ENCODE measurements around the gene FLNA.
"Not testable (repeated sequence)": the region's sequence is repeated elsewhere in the genome, so short reads cannot be mapped to it uniquely, and the experiment has no call there.

Gene FLNA

GRCh38 chrX:154398668-154399526, 24.5 kb upstream of the FLNA start:
- peak; percentile 84 for DNase-seq

- DNase-seq: peak; percentile 91
Measured at GRCh38 chrX:154397888-154398667, 23.6 kb upstream of the FLNA start, which contains the start of gene RPL10. Gene RPL10 (plus strand): TSS chrX:154398377. CDS start chrX:154398520, 143 bp downstream.

GRCh38 chrX:154396973-154397887, 22.8 kb upstream of the FLNA start:
- peak; percentile 76 for DNase-seq

- not testable (repeated sequence) for DNase-seq
Measured at GRCh38 chrX:154396363-154396762, 21.9 kb upstream of the FLNA start.

- DNase-seq: not testable (repeated sequence)
Measured at GRCh38 chrX:154389812-154390747, 15.6 kb upstream of the FLNA start.

- not testable (repeated sequence) for DNase-seq
Measured at GRCh38 chrX:154388649-154389048, 14.2 kb upstream of the FLNA start.

- not testable (repeated sequence) for DNase-seq
Measured at GRCh38 chrX:154388094-154388493, 13.7 kb upstream of the FLNA start.

- DNase-seq: no peak
Measured at GRCh38 chrX:154384284-154384892, 10.0 kb upstream of the FLNA start.

GRCh38 chrX:154383359-154384283, 9.2 kb upstream of the FLNA start:
- no peak for DNase-seq

- DNase-seq: no peak
Measured at GRCh38 chrX:154382483-154383069, 8.1 kb upstream of the FLNA start.

- no peak for DNase-seq
Measured at GRCh38 chrX:154381271-154381670, 6.8 kb upstream of the FLNA start.

- DNase-seq: no peak
Measured at GRCh38 chrX:154380787-154381186, 6.4 kb upstream of the FLNA start.

GRCh38 chrX:154380153-154380552, 5.7 kb upstream of the FLNA start:
- no peak for DNase-seq

- DNase-seq: no peak
Measured at GRCh38 chrX:154379569-154379951, 5.1 kb upstream of the FLNA start.

- DNase-seq: peak; percentile 96
Measured at GRCh38 chrX:154378799-154379568, 4.5 kb upstream of the FLNA start, which contains the start of gene EMD. Gene EMD (plus strand): TSS chrX:154379295. CDS start chrX:154379485, 190 bp downstream.

GRCh38 chrX:154378059-154378798, 3.8 kb upstream of the FLNA start:
- DNase-seq: peak; percentile 36

- DNase-seq: no peak
Measured at GRCh38 chrX:154376774-154377173, 2.3 kb upstream of the FLNA start.

- DNase-seq: no peak
Measured at GRCh38 chrX:154375156-154375504, 696 bp upstream of the FLNA start.
